NCI-H2107 treated with DMSO at 0.1 percent for 48 hours (cell line): ENCODE data around the gene PIK3C2B.

ENCODE experiments used
- DNase-seq: peaks from one replicate; lab custom pipeline; 2025; ENCODE audit not compliant: unreplicated experiment; lab: John Stamatoyannopoulos, UW

Gene PIK3C2B

GRCh38 chr1:204463125-204464060 is 31.2 kb downstream of the PIK3C2B start:
- no peak for DNase-seq

DNA sequence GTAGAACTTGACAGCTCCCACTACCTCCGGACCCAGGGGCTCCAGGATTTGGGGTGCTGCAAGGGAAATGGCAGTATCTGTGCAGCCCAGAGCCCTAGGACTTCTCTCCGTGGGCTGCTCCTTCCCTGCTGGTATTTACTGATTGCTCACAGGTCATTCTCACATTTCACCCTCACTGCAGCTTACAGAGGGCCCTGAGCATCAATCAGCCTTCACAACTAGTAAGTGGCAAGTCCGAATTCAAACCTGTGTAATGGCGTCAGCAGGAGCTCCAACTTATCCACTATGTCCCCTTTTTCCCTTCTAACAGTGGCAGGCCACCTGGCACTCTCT is 32.4 kb downstream of the PIK3C2B start:
- no peak for DNase-seq

DNA sequence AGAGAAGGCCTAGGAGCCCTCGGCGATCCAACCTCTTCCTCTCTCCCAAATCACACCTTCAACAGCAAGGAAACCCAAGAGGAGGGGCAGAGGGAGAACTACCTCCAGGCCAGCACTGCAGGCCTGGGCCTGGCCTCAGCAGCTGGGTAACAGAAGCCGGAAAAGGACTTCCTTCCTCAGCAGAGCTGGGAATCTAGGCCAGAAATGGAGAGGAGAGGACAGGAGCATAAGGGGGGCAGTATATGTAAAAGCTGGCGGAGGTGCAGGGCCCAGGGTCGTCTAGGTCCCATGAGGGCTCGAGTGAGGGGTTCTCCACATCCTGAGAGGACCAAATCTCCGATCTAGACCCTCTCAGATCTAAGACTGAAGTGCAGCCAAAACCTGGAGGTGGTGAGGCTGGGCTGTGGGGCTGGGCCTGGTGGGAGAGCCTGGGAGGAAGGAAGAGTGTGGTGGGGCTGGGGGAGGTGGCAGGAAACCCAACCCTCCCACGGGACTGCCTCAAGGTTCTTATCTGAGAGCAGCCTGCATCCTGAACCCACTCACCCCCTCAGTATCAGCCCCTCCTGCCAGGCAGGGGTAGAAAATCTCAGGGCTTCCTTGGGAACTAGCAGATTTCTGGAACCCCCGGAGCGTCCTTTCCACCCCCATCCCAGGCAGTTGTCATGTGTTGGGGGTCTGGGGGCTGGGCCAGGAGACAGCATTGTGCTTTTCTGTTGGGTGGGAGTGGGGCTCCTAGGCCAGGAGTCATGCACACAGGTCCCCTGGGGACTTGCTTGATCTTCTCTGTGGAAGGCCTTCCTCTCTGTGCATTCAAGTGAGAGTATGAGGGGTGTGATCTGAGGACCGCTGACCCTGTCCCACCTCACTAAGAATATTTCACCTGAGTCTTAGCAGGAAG is 33.0 kb downstream of the PIK3C2B start:
- DNase-seq = no peak

GRCh38 chr1:204460346-204460745 is 34.3 kb downstream of the PIK3C2B start:
- DNase-seq = no peak

GRCh38 chr1:204459706-204460105 is 34.9 kb downstream of the PIK3C2B start:
- DNase-seq = no peak

- DNase-seq = no peak
Measured at GRCh38 chr1:204457666-204458065, 36.9 kb downstream of the PIK3C2B start.

- DNase-seq = no peak
Measured at GRCh38 chr1:204456826-204457442, 37.7 kb downstream of the PIK3C2B start.

GRCh38 chr1:204455831-204456145 is 38.8 kb downstream of the PIK3C2B start:
- DNase-seq = no peak

DNA sequence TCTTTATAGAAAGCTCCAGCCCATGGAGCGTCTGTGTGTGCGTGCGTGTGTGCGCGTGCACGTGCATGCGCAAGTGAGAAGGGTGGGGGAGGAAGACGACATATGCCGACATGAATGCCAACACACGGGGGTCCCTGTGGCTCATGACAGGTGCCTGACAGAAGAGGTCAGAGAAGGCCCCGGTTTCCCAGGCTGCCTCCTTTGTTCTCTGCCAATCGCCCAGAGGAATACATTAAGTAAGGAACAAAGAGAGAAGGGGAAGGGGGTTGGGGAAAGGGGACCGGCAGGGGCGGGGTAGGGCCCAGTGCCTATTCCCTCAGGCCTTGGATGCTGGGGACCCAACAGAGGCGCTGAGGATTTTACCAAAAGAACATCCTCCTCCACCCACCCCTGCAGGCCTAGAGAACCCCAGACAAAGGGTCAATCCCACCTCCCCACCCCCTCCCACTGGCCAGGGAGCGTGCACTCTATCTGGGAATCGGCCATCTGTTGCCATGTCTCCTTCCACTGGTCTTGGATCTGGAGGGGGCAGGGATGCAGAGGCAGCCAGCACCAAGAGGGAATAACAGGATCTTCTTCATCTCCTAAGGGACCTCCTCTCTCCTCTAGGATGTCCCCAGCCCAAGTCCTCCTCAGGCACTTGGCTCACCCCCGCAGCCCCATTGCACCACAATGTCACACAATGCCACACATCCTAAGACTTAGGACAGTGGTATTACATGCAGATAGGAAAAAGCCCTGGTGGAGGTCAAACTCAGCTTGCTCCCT is 39.4 kb downstream of the PIK3C2B start:
- DNase-seq = no peak

DNA sequence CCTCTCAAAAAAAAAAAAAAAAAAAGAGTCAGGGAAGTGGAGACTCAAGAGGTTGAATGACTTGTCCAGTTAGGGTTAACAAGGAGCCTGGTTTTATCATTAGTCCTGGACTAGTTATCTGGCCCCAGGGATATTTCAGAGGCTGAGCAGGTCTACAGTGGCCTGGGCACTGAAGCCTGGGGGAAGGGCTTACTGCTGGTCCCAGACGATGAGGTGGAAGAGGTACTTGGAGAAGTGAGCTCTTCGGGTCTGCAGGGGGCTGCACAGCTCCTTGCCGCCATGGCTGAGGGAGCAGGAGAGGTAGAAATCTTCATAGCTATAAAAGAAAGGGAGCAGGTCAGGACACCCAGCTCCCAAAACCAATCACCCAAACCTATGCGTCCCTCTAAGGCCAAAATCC is 40.1 kb downstream of the PIK3C2B start:
- no peak for DNase-seq

DNA sequence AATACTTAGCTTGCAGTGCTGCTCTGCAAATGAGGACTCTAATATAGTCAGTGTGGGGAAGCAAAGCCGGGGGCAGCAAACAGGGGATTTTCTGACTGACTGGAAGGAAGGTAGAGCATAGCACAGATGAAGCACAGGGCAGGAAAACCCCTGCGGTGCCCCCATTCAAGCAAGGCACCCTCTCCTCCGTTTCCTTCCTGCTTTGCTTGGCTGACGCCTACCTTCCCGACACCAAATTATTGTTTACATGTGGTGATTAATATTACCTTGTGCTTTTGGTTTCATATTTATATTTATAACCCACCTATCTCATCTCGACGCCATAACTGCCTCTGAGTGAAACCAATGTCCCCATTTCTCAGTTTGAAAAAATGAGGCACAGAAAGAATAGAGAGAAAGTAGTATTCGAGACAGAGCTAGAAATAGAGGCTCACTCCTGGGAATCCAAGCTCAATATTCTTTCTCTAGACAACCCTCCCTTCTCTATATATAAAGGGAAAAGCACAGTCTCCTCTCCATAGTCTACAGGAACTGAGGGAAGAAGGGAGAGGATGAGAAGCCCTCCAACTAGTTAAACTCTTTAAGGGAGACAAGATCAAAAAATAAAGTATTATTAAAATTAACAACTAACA is 41.3 kb downstream of the PIK3C2B start:
- DNase-seq = no peak

- DNase-seq = no peak
Measured at GRCh38 chr1:204451352-204452124, 43.1 kb downstream of the PIK3C2B start.

DNA sequence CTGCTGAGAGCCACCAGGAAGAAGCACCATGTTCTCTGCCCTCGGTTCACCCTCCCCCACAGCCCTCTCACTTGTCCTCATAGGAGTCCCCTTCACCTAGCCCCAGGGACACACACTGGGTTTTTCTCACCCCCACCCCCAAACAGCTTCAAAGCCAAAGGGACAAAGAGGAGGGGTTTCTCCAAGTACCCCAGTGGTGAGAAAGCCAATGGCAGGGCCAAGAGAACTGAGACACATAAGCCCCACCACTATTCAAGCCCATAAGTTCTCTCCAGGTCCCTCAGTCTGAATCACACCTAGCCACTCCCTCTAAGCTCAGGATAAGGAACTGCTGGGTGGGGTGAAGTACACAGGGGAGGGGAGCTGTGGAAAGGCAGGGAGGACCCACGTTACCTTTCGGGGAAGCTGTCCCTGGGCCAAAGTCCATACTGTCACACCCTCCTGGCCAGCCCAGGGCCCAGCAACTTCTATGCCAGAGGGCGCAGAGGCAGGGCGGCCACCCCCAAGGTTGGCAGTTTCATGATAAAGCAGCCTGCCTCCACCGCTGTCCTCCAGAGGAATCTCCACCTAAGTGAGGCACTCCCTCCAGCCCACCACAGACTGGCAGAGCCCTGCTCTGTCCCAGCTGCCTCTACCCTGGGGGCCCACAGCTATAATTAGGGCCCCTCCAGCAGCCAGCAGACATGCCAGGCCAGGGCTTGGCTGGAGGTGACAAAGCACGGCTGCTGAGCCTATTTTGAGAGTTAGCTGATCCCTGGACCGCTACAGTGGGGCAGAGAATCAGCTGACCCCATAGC is 43.9 kb downstream of the PIK3C2B start:
- no peak for DNase-seq

GRCh38 chr1:204449678-204450280 is 44.8 kb downstream of the PIK3C2B start:
- no peak for DNase-seq

DNA sequence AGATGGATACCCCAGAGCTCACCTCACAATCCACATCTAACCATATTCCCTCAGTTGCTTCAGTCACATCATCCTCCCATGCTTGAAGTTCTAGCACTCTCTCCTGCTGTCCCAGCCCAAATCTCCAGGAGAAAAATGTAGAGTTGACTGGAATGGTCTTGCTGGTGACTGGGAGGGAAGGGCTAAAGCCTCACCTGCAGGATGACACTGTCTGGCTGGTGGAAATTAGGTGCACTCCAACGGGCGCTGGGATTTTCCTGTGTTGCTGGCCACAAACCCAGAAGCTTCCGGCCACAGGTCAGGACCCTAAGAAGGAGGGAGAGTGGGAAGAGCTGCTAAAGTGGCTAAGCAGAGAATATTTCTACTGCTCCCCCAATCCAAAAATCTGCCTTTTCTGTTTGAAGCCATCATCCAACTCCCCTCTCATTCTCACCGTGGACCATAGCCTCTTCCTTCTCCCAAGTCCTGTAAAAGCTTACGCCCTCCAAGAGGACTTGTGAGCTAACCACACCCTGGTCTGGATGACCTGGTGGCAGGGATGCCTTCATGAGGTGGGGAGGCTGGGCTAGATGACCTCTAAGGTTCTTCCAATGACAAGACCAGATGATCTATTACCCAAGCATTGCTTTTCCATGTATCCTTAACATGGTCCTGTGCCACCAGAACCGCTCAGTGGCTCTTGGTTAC is 45.5 kb downstream of the PIK3C2B start:
- DNase-seq = no peak

- DNase-seq = no peak
Measured at GRCh38 chr1:204448344-204448964, 46.2 kb downstream of the PIK3C2B start.

GRCh38 chr1:204447736-204448135 is 46.9 kb downstream of the PIK3C2B start:
- DNase-seq = no peak

- DNase-seq = no peak
Measured at GRCh38 chr1:204447190-204447589, 47.4 kb downstream of the PIK3C2B start.
